OCI-M1 (cell line): ENCODE measurements around the gene MBNL3.

ENCODE experiments used
- DNase-seq: peaks from one replicate; lab custom pipeline; 2025; lab: John Stamatoyannopoulos, UW

MBNL3 gene

GRCh38 chrX:132414404-132414803 is 74.4 kb downstream of the MBNL3 start:
- DNase-seq = peak; percentile 2

- DNase-seq = peak; percentile 5
Observed at GRCh38 chrX:132413459-132413858, 75.4 kb downstream of the MBNL3 start.

GRCh38 chrX:132412208-132412607 is 76.6 kb downstream of the MBNL3 start:
- DNase-seq = no peak

GRCh38 chrX:132411310-132411977 is 77.4 kb downstream of the MBNL3 start:
- DNase-seq = no peak

GRCh38 chrX:132409780-132410556 is 78.9 kb downstream of the MBNL3 start:
- DNase-seq = no peak

- DNase-seq = no peak
Observed at GRCh38 chrX:132407691-132408090, 81.1 kb downstream of the MBNL3 start.

GRCh38 chrX:132406106-132406505 is 82.7 kb downstream of the MBNL3 start:
- no peak for DNase-seq

- DNase-seq = no peak
Observed at GRCh38 chrX:132404266-132404665, 84.6 kb downstream of the MBNL3 start.

GRCh38 chrX:132401935-132402334 is 86.9 kb downstream of the MBNL3 start:
- no peak for DNase-seq

- no peak for DNase-seq
Observed at GRCh38 chrX:132400706-132401105, 88.1 kb downstream of the MBNL3 start.

GRCh38 chrX:132395645-132396044 is 93.2 kb downstream of the MBNL3 start:
- DNase-seq = no peak

GRCh38 chrX:132395026-132395425 is 93.8 kb downstream of the MBNL3 start:
- DNase-seq = no peak

- peak; percentile 9 for DNase-seq
Observed at GRCh38 chrX:132394591-132394990, 94.2 kb downstream of the MBNL3 start.

GRCh38 chrX:132393992-132394391 is 94.8 kb downstream of the MBNL3 start:
- DNase-seq = no peak

GRCh38 chrX:132393485-132393884 is 95.4 kb downstream of the MBNL3 start:
- DNase-seq = no peak

GRCh38 chrX:132393085-132393484 is 95.8 kb downstream of the MBNL3 start:
- peak; percentile 47 for DNase-seq

- DNase-seq = no peak
Observed at GRCh38 chrX:132390792-132391191, 98.0 kb downstream of the MBNL3 start.

- DNase-seq = no peak
Observed at GRCh38 chrX:132389480-132389879, 99.4 kb downstream of the MBNL3 start.

- DNase-seq = no peak
Observed at GRCh38 chrX:132388371-132388770, 100.5 kb downstream of the MBNL3 start.

GRCh38 chrX:132384301-132384700 is 104.5 kb downstream of the MBNL3 start:
- DNase-seq = no peak

- DNase-seq = no peak
Observed at GRCh38 chrX:132382068-132382467, 106.8 kb downstream of the MBNL3 start.

GRCh38 chrX:132378281-132378680 is 110.6 kb downstream of the MBNL3 start:
- no peak for DNase-seq

GRCh38 chrX:132375941-132376340 is 112.9 kb downstream of the MBNL3 start:
- no peak for DNase-seq

GRCh38 chrX:132373610-132374009 is 115.2 kb downstream of the MBNL3 start:
- DNase-seq = no peak
